Duodenal mucosa (tissue), 2 donors: ENCODE measurements around the gene TTC31.

Experiments used
- H3K27ac ChIP-seq: one replicate; pipeline ENCODE4 v1.7.0; 2013; ENCODE audit warnings: low read depth, low read length
- H3K27me3 ChIP-seq, 2 donors: one replicate each; pipeline ENCODE4 v1.7.0; 2013; ENCODE audit warnings: low read length in 2 of 2, control low read depth in 1 of 2; ENCODE audit not compliant: insufficient read depth in 2 of 2, control insufficient read depth in 1 of 2
- H3K36me3 ChIP-seq, 2 donors: one replicate each; pipeline ENCODE4 v1.7.0; 2013; ENCODE audit warnings: low read length in 2 of 2, control low read depth in 1 of 2; ENCODE audit not compliant: insufficient read depth in 2 of 2, control insufficient read depth in 1 of 2
- H3K4me1 ChIP-seq, 2 donors: one replicate each; pipeline ENCODE4 v1.7.0; 2013; ENCODE audit warnings: low read length in 2 of 2, control low read depth in 1 of 2; ENCODE audit not compliant: insufficient read depth in 2 of 2, control insufficient read depth in 1 of 2
- H3K4me3 ChIP-seq, 2 donors: one replicate each; pipeline ENCODE4 v1.7.0; 2013; ENCODE audit warnings: low read length in 2 of 2, low read depth in 1 of 2
- H3K9ac ChIP-seq, 2 donors: one replicate each; pipeline ENCODE4 v1.7.0; 2013; ENCODE audit warnings: low read length in 2 of 2, low read depth in 1 of 2
- H3K9me3 ChIP-seq, 2 donors: one replicate each; pipeline ENCODE4 v1.7.0; 2013; ENCODE audit warnings: low read length in 2 of 2, control low read depth in 1 of 2; ENCODE audit not compliant: control insufficient read depth in 1 of 2

TTC31 gene

GRCh38 chr2:74498500-74499266 lies 15.8 kb downstream of the TTC31 start:
- H3K4me3 ChIP-seq, result peak overlapping the region; percentile 74 to 82
- no peak overlapping the region for H3K27ac ChIP-seq
- no peaks in the 10 kb centered on the region for H3K9me3 ChIP-seq
- H3K4me1 ChIP-seq, result peaks cover 34 to 47% of the 10 kb centered on the region in 2 donors
- peaks cover 0 to 12% of the 10 kb centered on the region in 2 donors for H3K27me3 ChIP-seq
- H3K36me3 ChIP-seq, result peaks cover 2 to 6% of the 10 kb centered on the region in 2 donors
- H3K9ac ChIP-seq, result peak overlapping the region; percentile 64 to 68

GRCh38 chr2:74499267-74499939 lies 16.5 kb downstream of the TTC31 start, which contains the start of gene LBX2:
Gene LBX2 (minus strand): TSS chr2:74499603. CDS start chr2:74499537, 66 bp downstream.
- Histone ChIP-seq H3K4me3 (peak within 1 kb of the TSS; percentile 74 to 82), H3K36me3 (no peaks in the 10 kb centered on the region), H3K27me3 (peaks cover 0 to 12% of the 10 kb centered on the region in 2 donors), H3K27ac (no peak within 1 kb of the TSS), H3K4me1 (peaks cover 41 to 54% of the 10 kb centered on the region in 2 donors), H3K9me3 (no peaks in the 10 kb centered on the region), H3K9ac (peak within 1 kb of the TSS; percentile 64 to 68)

DNA sequence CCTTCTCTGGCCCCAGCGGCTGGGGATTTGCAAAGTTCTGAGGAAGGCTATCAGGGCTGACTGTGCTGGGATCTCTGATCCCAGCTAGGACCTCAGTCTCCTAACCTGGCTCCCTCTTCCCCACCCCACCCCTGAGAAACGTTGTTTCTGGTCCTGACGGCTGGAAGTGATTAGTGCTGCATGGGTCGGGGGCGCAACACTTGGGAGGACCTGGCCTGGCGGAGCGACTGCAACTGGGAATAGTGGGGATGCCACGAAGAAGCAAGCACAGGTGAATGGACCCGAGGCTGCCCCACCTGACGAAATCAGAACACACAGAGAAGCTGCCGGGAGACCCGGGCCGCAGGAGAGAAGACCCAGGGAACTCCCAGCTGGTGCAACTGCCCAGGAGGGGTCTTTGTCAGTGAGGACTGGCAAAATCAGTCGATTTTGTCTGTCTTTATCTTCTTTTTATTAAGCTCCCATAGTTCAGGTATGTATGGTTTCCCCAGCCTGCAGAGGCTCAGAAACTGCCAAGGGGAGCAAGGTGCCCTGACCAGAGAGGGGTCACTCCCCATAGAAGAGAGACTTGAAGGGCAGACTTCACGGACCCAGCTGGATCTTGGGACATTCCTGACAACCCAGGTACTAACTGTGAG lies 17.2 kb downstream of the TTC31 start:
- Histone ChIP-seq H3K27ac (no peak overlapping the region), H3K9ac (peak overlapping the region; percentile 64 to 68), H3K27me3 (peaks cover 0 to 12% of the 10 kb centered on the region in 2 donors), H3K4me3 (peak overlapping the region; percentile 74 to 82), H3K4me1 (peaks cover 46 to 57% of the 10 kb centered on the region in 2 donors), H3K36me3 (peaks cover 0 to 2% of the 10 kb centered on the region in 2 donors), H3K9me3 (no peaks in the 10 kb centered on the region)

DNA sequence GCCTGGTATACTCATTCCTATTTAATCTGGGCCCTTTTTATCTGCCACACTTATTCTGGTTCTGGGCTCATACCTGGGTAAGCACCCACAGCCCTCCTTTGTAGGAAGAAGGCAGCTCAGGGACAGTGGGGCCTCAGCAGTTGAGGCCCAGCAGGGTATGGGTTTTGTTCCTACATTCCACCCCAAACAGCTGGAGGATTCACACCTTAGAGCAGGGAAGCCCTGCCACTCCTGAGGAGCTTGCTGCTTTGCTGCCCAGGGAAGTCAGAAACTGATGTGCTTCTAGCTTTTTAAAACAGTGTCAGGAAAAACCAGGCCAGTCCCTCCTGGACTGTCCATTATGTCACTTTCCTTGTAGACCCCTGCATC lies 17.7 kb downstream of the TTC31 start:
- H3K4me1 ChIP-seq, result peaks cover 51 to 62% of the 10 kb centered on the region in 2 donors
- H3K27me3 ChIP-seq, result peaks cover 0 to 12% of the 10 kb centered on the region in 2 donors
- no peaks in the 10 kb centered on the region for H3K9me3 ChIP-seq
- H3K36me3 ChIP-seq, result peaks cover 0 to 7% of the 10 kb centered on the region in 2 donors
- no peak overlapping the region for H3K27ac ChIP-seq
- no peak overlapping the region for H3K9ac ChIP-seq
- no peak overlapping the region for H3K4me3 ChIP-seq

GRCh38 chr2:74501335-74502071 lies 18.6 kb downstream of the TTC31 start:
- Histone ChIP-seq H3K36me3 (peaks cover 0 to 11% of the 10 kb centered on the region in 2 donors), H3K9me3 (no peaks in the 10 kb centered on the region), H3K27ac (no peak overlapping the region), H3K27me3 (peaks cover 0 to 12% of the 10 kb centered on the region in 2 donors), H3K4me1 (peaks cover 58 to 71% of the 10 kb centered on the region in 2 donors), H3K9ac (peak overlapping the region in 1 of 2 donors; percentile 15), H3K4me3 (peak overlapping the region; percentile 88 to 94)

DNA sequence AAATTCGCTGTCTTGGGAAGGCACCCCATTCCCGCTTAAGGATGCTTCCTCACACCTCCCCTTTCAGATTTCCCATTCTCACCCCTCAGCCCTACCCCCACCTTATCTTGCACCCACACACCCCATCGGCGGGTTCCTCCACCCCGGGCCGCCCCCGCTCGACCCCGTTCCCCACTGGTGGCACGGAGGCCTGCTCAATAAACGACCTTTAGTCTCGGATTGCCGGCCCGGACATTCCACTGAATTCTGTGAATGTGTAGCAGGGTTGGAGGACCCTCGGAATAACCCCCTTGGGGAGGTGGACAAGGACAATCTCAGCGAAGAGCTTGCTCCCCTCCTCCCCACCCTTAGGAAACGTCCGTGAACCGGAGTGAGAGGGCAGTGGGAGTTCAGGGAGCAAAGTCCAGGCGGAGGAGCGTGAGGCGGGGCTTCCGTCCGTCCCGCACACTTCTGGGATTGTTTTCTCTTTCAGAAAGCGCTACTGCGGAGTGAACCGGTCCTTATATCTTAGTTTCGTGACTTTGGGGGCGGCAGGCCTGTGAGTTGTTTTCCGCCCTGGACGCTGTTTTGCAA lies 19.4 kb downstream of the TTC31 start:
- H3K4me1 ChIP-seq, result peaks cover 62 to 74% of the 10 kb centered on the region in 2 donors
- H3K4me3 ChIP-seq, result peak overlapping the region; percentile 88 to 94
- peak overlapping the region; percentile 92 to 98 for H3K9ac ChIP-seq
- peak overlapping the region; percentile 88 for H3K27ac ChIP-seq
- peaks cover 0 to 11% of the 10 kb centered on the region in 2 donors for H3K36me3 ChIP-seq
- no peaks in the 10 kb centered on the region for H3K9me3 ChIP-seq
- H3K27me3 ChIP-seq, result peaks cover 0 to 12% of the 10 kb centered on the region in 2 donors

GRCh38 chr2:74502720-74503505 lies 20.0 kb downstream of the TTC31 start:
- peaks cover 0 to 11% of the 10 kb centered on the region in 2 donors for H3K36me3 ChIP-seq
- peak overlapping the region; percentile 88 to 94 for H3K4me3 ChIP-seq
- H3K9me3 ChIP-seq, result no peaks in the 10 kb centered on the region
- peak overlapping the region; percentile 88 for H3K27ac ChIP-seq
- H3K27me3 ChIP-seq, result peaks cover 0 to 12% of the 10 kb centered on the region in 2 donors
- H3K9ac ChIP-seq, result peak overlapping the region; percentile 92 to 98
- peaks cover 62 to 67% of the 10 kb centered on the region in 2 donors for H3K4me1 ChIP-seq

GRCh38 chr2:74503506-74504475 lies 20.9 kb downstream of the TTC31 start:
- Histone ChIP-seq H3K4me1 (peaks cover 61 to 64% of the 10 kb centered on the region in 2 donors), H3K9ac (peak overlapping the region; percentile 92 to 98), H3K27ac (peak overlapping the region; percentile 81), H3K27me3 (peaks cover 0 to 13% of the 10 kb centered on the region in 2 donors), H3K9me3 (no peaks in the 10 kb centered on the region), H3K4me3 (peak overlapping the region; percentile 88 to 94), H3K36me3 (peaks cover 0 to 11% of the 10 kb centered on the region in 2 donors)
